ENCODE results near the gene ARHGAP11A. TPM values are rescaled to one million over a fixed set of nuclear protein-coding genes. Genes with fewer than 3 reads are reported as not detected.

ARHGAP11A gene
- total and polyA plus RNA-seq, 2 of the 8 experiments (the other 6 are each of a cell fraction or from before 2014, with no cell fraction given) = 8.1 to 112 TPM

GRCh38 chr15:32637704-32638103 is 22.4 kb downstream of the ARHGAP11A start:
- Histone ChIP-seq H3K36me3 (ENCODE audit: control insufficient read depth in 2 of 4, insufficient read depth in 4 of 4, low read length in 3 of 4) (peaks cover 13 to 67% (median 35%) of the 10 kb centered on the region in 4 experiments), H2AFZ (ENCODE audit: low read length) (no peak overlapping the region)
- no peak for TF ChIP-seq ASH2L (IDR thresholded peaks at IDR 0.05; ENCODE audit: low read length)
- no peak for TF ChIP-seq POU5F1 (IDR thresholded peaks at IDR 0.05; ENCODE audit: low read depth, low read length)
- TF ChIP-seq, protein P1, sequence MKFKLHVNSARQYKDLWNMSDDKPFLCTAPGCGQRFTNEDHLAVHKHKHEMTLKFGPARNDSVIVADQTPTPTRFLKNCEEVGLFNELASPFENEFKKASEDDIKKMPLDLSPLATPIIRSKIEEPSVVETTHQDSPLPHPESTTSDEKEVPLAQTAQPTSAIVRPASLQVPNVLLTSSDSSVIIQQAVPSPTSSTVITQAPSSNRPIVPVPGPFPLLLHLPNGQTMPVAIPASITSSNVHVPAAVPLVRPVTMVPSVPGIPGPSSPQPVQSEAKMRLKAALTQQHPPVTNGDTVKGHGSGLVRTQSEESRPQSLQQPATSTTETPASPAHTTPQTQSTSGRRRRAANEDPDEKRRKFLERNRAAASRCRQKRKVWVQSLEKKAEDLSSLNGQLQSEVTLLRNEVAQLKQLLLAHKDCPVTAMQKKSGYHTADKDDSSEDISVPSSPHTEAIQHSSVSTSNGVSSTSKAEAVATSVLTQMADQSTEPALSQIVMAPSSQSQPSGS (IDR thresholded peaks at IDR 0.05; ENCODE audit: low read length) = no peak
- no peak for TF ChIP-seq CTCF (IDR thresholded peaks at IDR 0.05; ENCODE audit: control extremely low read depth in 1 of 3, insufficient read depth in 1 of 3, low read depth in 1 of 3, low read length in 3 of 3)
- TF ChIP-seq CHD2 (IDR thresholded peaks at IDR 0.05; ENCODE audit: low read length) = no peak
- no peak for TF ChIP-seq SP1 (IDR thresholded peaks at IDR 0.05; ENCODE audit: low read depth, low read length)
- no peak for TF ChIP-seq CEBPB (IDR thresholded peaks at IDR 0.05; ENCODE audit: low read depth, low read length)
- no peak for TF ChIP-seq NANOG (IDR thresholded peaks at IDR 0.05; ENCODE audit: insufficient read depth, low read depth, low read length, poor library complexity, severe bottlenecking)
- no peak for TF ChIP-seq RXRA (IDR thresholded peaks at IDR 0.05; ENCODE audit: insufficient read depth, low read depth, low read length)
- TF ChIP-seq ATF3 (IDR thresholded peaks at IDR 0.05; ENCODE audit: insufficient read depth, low read depth, low read length) = no peak

More at GRCh38 chr15:32637704-32638103, 22.4 kb downstream of the ARHGAP11A start:
- Histone ChIP-seq H3K79me2 (ENCODE audit: control insufficient read depth in 1 of 2, insufficient read depth in 2 of 2, low read length in 2 of 2) (no peaks in the 10 kb centered on the region), H3K9ac (replicated peaks in 1 of 4; ENCODE audit: extremely low read depth in 1 of 4, low read depth in 3 of 4, low read length in 3 of 4) (no peak overlapping the region), H3K56ac (replicated peaks; ENCODE audit: insufficient read length, low read depth, low read length) (no peak overlapping the region), H4K5ac (ENCODE audit: insufficient read length, low read depth, low read length) (no peak overlapping the region), H3K14ac (ENCODE audit: insufficient read length) (no peak overlapping the region), H4K8ac (ENCODE audit: extremely low read depth, insufficient read depth, low read length) (no peak overlapping the region), H3K27me3 (replicated peaks in 1 of 4; ENCODE audit: control insufficient read depth in 3 of 4, extremely low read depth in 1 of 4, insufficient read depth in 3 of 4, low read length in 3 of 4) (no peaks in the 10 kb centered on the region), H3K4me2 (ENCODE audit: insufficient read depth in 1 of 2, low read depth in 2 of 2, low read length in 2 of 2) (no peak overlapping the region), H3K23ac (ENCODE audit: insufficient read length) (no peak overlapping the region), H3K4ac (replicated peaks; ENCODE audit: insufficient read length, low read depth, low read length) (no peak overlapping the region), H2BK15ac (ENCODE audit: low read length) (no peak overlapping the region), H3K79me1 (ENCODE audit: low read depth, low read length) (no peaks in the 10 kb centered on the region), H4K91ac (replicated peaks; ENCODE audit: insufficient read length, low read length) (no peak overlapping the region), H3K27ac (ENCODE audit: low read depth, low read length) (no peak overlapping the region), H2AK5ac (ENCODE audit: low read depth, low read length) (no peak overlapping the region), H4K20me1 (replicated peaks in 1 of 2; ENCODE audit: control insufficient read depth in 1 of 2, insufficient read depth in 2 of 2, low read length in 2 of 2) (no peaks in the 10 kb centered on the region), H3K23me2 (ENCODE audit: low read depth, low read length) (peaks cover 3% of the 10 kb centered on the region), H3K9me3 (ENCODE audit: insufficient read depth in 2 of 2, low read depth in 1 of 2, low read length in 1 of 2) (no peaks in the 10 kb centered on the region), H3K4me3 (ENCODE audit: extremely low read depth in 1 of 4, insufficient read depth in 2 of 4, low read depth in 3 of 4, low read length in 4 of 4) (no peak overlapping the region), H2BK5ac (ENCODE audit: low read depth, low read length) (no peak overlapping the region), H2BK20ac (ENCODE audit: low read length) (no peak overlapping the region), H3K4me1 (replicated peaks in 1 of 4; ENCODE audit: control insufficient read depth in 3 of 4, insufficient read depth in 4 of 4, low read length in 3 of 4) (peaks cover 0 to 4% (median 3%) of the 10 kb centered on the region in 4 experiments; a peak in 4 of 7 replicates), H2BK120ac (replicated peaks; ENCODE audit: low read depth, low read length) (no peak overlapping the region), H2BK12ac (ENCODE audit: low read depth, low read length) (no peak overlapping the region), H3K18ac (ENCODE audit: extremely low read depth, low read length) (no peak overlapping the region)
- ChIA-PET POLR2A (ENCODE audit: partially characterized antibody) (no interaction called here), CTCF (ENCODE audit: partially characterized antibody) (no interaction called here)
- WGBS, 2 experiments (ENCODE audit: extremely low coverage in 1 of 2, insufficient coverage in 1 of 2, insufficient read length in 1 of 2, insufficient replicate concordance in 2 of 2, low coverage in 1 of 2, low lambda C conversion rate in 2 of 2, missing lambda C conversion rate in 1 of 2) = 95% methylated on average over 1 of the region's 1 CpG; no CpG with 5 or more reads in 1 of the 2 experiments
- FAIRE-seq (no peak), DNase-seq (ENCODE audit: low read depth in 1 of 2, low spot score in 2 of 2) (no peak)
